GM12864 (cell line): ENCODE data around the gene MMEL1.

Source experiments
- DNase-seq: peaks from one replicate; pipeline ENCODE4 v3.0.0-alpha.2; 2011; ENCODE audit warnings: low read depth
- H3K4me3 ChIP-seq: 2 replicates; pipeline ENCODE4 v1.5.1; 2011; ENCODE audit warnings: mild to moderate bottlenecking, low read depth, low read length, control low read depth
- CTCF ChIP-seq: IDR thresholded peaks from 2 replicates; pipeline ENCODE4 v1.5.1; 2011; ENCODE audit warnings: low read depth, mild to moderate bottlenecking, moderate library complexity, low read length, control low read depth, inconsistent platforms; ENCODE audit errors: missing control alignments

MMEL1 gene

GRCh38 chr1:2561446-2561845 lies 71.4 kb downstream of the MMEL1 start:
- no peak overlapping the region for H3K4me3 ChIP-seq
- TF ChIP-seq CTCF: no peak
- no peak for DNase-seq

- no peak for DNase-seq
- TF ChIP-seq CTCF: no peak
- H3K4me3 ChIP-seq: no peak overlapping the region
Observed at GRCh38 chr1:2560299-2561073, 72.3 kb downstream of the MMEL1 start.

DNA sequence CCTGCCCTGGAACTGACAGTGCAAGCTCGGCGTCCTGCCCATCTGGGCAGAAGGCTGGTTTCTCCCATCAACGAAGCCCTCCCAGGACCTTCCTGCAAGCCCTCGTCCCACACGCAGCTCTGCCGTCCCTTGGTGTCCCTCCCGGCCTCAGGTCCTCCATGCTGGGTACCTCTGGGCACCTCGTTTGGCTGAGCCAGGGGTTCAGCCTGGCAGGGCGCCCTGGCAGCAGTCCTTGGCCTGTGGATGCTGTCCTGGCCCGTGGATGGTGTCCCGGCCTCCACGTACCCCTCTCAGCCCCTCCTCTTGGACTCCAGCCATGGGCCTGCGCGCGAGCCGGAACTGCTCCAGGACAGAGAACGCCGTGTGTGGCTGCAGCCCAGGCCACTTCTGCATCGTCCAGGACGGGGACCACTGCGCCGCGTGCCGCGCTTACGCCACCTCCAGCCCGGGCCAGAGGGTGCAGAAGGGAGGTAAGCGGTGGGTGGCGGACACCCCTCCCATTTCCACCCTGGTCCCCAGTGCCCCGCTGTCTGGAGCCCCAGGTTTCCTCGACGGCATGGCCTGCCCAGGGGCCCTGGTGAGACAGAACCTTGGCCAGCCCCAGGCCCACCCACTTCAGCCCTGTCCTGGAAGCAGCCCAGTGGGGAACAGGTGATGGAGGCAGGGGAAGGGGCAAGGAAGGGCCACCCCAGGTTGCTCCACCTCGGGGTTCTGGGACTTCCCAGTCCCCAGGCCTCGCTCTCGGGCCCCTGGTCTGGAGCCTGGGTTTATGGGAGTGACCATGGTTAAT lies 73.1 kb downstream of the MMEL1 start:
- H3K4me3 ChIP-seq: no peak overlapping the region
- no peak for DNase-seq
- no peak for TF ChIP-seq CTCF

DNA sequence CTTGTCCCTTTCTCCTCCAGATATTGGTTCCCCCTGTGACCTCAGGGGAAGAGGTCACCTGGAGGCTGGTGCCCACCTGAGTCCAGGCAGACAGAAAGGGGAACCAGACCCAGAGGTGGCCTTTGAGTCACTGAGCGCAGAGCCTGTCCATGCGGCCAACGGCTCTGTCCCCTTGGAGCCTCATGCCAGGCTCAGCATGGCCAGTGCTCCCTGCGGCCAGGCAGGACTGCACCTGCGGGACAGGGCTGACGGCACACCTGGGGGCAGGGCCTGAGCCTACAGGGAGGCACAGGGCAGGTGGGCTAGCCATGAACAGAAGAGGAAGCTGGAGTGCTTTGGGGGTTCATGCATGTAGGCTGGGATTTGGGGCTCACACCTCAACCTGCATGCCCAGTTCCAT lies 74.0 kb downstream of the MMEL1 start:
- DNase-seq: no peak
- TF ChIP-seq CTCF: no peak
- no peak overlapping the region for H3K4me3 ChIP-seq

- no peak overlapping the region for H3K4me3 ChIP-seq
- DNase-seq: no peak
Observed at GRCh38 chr1:2558420-2558819, 74.4 kb downstream of the MMEL1 start.

More at GRCh38 chr1:2558420-2558819, 74.4 kb downstream of the MMEL1 start:
- TF ChIP-seq CTCF: no peak
